Lung (tissue), 12 donors: ENCODE results near the gene TAS2R1. TPM values are rescaled to one million over a fixed set of nuclear protein-coding genes. Genes with fewer than 3 reads are reported as not detected.

Source experiments
- ATAC-seq: fragments of 200-7000 bp; cut with Tn5 transposase; one replicate; pipeline ENCODE4 v1.9.1; 2020; ENCODE audit warnings: moderate number of reproducible peaks; ENCODE audit not compliant: insufficient read depth, low FRiP score
- DNase-seq, 3 donors: peaks; one replicate each; pipeline ENCODE4 v3.0.0-alpha.2; 2013 to 2017
- H3K27ac ChIP-seq, 2 donors: one replicate each; pipeline ENCODE4 v1.5.1; 2013; ENCODE audit warnings: mild to moderate bottlenecking in 2 of 2, moderate library complexity in 2 of 2, control low read depth in 1 of 2, inconsistent platforms in 1 of 2, low read depth in 1 of 2, low read length in 1 of 2
- H3K27me3 ChIP-seq, 3 donors: one replicate each; pipeline ENCODE4 v1.5.1; 2013; ENCODE audit warnings: low read length in 2 of 3; ENCODE audit not compliant: control insufficient read depth in 3 of 3, insufficient read depth in 3 of 3
- H3K36me3 ChIP-seq, 4 donors: one replicate each; pipeline ENCODE4 v1.5.1; 2013; ENCODE audit warnings: low read length in 4 of 4, mild to moderate bottlenecking in 1 of 4, moderate library complexity in 1 of 4; ENCODE audit not compliant: control insufficient read depth in 4 of 4, insufficient read depth in 4 of 4
- H3K4me1 ChIP-seq, 5 donors: one replicate each; pipeline ENCODE4 v1.5.1; 2013; ENCODE audit warnings: low read length in 5 of 5, mild to moderate bottlenecking in 2 of 5, moderate library complexity in 1 of 5; ENCODE audit not compliant: control insufficient read depth in 5 of 5, insufficient read depth in 5 of 5
- H3K4me3 ChIP-seq: one replicate; pipeline ENCODE4 v1.5.1; 2013; ENCODE audit warnings: mild to moderate bottlenecking, control low read depth, moderate library complexity
- H3K9ac ChIP-seq, 2 donors: one replicate each; pipeline ENCODE4 v1.5.1; 2013; ENCODE audit warnings: low read length in 2 of 2, control low read depth in 1 of 2; ENCODE audit not compliant: insufficient read depth in 1 of 2
- H3K9me3 ChIP-seq, 4 donors: one replicate each; pipeline ENCODE4 v1.5.1; 2013; ENCODE audit warnings: low read length in 3 of 4, mild to moderate bottlenecking in 1 of 4, moderate library complexity in 1 of 4; ENCODE audit not compliant: control insufficient read depth in 4 of 4, insufficient read depth in 3 of 4
- WGBS, 2 donors: extraction: QIAGEN DNeasy Blood & Tissue Kit; methylation state at CpG; one replicate each; pipeline ENCODE4 v1.1.7; 2013; 5-methylcytosine and 5-hydroxymethylcytosine counted together
- polyA plus RNA-seq, 2 donors: library from polyadenylated mRNA; stranded (reverse); fragments of 200-250 nt; gene quantifications; one replicate each; pipeline ENCODE4 v1.2.1, GENCODE V29; 2013
- total RNA-seq, 2 donors: library from RNA; depleted of rRNA in 1 of 2; stranded (reverse); fragments of >200 nt in 1 of 2; gene quantifications; one replicate each; pipeline ENCODE4 v1.2.1, GENCODE V29; 2014 to 2021
- TF ChIP-seq, protein P1 (sequence below): IDR thresholded peaks from 2 replicates; pipeline ENCODE4 v1.5.1; 2012; ENCODE audit warnings: mild to moderate bottlenecking; ENCODE audit errors: control extremely low read depth, extremely low read depth
- donor health status: control.
- donor health status: control.
- donor health status: Bipolar disorder and iron deficiency.
- donor health status: healthy.
- donor health status: DM: yes; HTN: yes; CAD: no.

The TAS2R1 gene
- total and polyA plus RNA-seq, 4 donors, result 0.85 TPM; not detected in 3

DNA sequence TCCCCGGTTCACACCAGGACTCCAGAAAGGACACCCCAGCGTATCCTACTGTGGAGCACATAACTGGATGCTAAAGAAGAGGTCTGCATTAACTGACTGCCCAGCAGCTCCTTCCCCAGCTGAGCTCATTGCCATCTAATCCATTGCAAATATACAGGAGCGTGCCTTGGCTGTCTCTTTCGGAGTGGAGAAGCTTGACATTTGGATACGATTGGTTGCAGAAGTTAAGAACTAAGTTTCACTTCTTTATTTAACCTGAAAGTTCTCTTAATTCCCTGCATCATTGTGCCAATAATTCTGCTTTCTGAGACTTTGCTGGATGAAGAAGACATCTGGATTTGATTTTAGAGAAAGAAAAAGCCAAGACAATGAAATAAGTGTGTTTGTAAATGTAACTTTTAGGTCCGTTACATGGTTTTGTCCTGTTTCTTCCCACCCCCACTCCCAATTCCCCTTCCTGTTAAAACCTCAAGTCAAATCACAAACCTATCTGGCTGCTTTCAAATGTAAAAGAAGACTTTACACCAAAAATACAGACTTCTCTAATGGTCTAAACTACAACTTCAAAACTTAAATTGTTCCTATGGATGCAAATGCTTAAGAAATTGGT lies 33.9 kb downstream of the TAS2R1 start:
- DNase-seq (no peak), ATAC-seq (no peak)
- Histone ChIP-seq H3K36me3 (no peaks in the 10 kb centered on the region), H3K4me3 (no peak overlapping the region), H3K27ac (no peak overlapping the region), H3K9me3 (peaks cover 0 to 3% (median 0%) of the 10 kb centered on the region in 4 donors), H3K4me1 (no peaks in the 10 kb centered on the region), H3K27me3 (no peaks in the 10 kb centered on the region), H3K9ac (no peak overlapping the region)
- 38 to 54% methylated on average over 6 of the region's 6 CpGs for WGBS, 2 donors
- TF ChIP-seq, protein P1, sequence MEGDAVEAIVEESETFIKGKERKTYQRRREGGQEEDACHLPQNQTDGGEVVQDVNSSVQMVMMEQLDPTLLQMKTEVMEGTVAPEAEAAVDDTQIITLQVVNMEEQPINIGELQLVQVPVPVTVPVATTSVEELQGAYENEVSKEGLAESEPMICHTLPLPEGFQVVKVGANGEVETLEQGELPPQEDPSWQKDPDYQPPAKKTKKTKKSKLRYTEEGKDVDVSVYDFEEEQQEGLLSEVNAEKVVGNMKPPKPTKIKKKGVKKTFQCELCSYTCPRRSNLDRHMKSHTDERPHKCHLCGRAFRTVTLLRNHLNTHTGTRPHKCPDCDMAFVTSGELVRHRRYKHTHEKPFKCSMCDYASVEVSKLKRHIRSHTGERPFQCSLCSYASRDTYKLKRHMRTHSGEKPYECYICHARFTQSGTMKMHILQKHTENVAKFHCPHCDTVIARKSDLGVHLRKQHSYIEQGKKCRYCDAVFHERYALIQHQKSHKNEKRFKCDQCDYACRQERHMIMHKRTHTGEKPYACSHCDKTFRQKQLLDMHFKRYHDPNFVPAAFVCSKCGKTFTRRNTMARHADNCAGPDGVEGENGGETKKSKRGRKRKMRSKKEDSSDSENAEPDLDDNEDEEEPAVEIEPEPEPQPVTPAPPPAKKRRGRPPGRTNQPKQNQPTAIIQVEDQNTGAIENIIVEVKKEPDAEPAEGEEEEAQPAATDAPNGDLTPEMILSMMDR, result no peak

DNA sequence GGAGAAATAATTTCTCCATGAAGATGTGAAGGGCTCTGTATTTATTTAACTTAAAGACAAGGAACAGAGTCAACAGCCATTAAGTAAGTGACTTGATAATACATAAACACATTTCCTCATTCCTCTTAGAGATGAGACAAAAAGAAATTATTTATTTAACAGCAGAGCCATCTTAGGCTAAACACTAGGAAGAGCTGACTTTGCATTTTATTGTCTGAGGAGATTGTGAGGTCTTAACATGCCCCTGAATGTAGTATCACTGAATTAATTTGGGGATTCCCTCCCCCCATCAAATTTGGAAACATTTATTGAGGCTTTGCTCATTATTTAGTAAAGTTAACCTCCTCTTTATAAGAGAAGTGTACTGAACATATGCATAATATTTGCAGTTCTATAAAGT lies 35.2 kb downstream of the TAS2R1 start:
- Histone ChIP-seq H3K9me3 (peaks cover 0 to 3% (median 0%) of the 10 kb centered on the region in 4 donors), H3K27me3 (no peaks in the 10 kb centered on the region), H3K36me3 (no peaks in the 10 kb centered on the region), H3K4me1 (no peaks in the 10 kb centered on the region), H3K9ac (no peak overlapping the region), H3K27ac (no peak overlapping the region), H3K4me3 (no peak overlapping the region)
- no peak for ATAC-seq
- no peak for DNase-seq
- TF ChIP-seq, protein P1, result no peak

DNA sequence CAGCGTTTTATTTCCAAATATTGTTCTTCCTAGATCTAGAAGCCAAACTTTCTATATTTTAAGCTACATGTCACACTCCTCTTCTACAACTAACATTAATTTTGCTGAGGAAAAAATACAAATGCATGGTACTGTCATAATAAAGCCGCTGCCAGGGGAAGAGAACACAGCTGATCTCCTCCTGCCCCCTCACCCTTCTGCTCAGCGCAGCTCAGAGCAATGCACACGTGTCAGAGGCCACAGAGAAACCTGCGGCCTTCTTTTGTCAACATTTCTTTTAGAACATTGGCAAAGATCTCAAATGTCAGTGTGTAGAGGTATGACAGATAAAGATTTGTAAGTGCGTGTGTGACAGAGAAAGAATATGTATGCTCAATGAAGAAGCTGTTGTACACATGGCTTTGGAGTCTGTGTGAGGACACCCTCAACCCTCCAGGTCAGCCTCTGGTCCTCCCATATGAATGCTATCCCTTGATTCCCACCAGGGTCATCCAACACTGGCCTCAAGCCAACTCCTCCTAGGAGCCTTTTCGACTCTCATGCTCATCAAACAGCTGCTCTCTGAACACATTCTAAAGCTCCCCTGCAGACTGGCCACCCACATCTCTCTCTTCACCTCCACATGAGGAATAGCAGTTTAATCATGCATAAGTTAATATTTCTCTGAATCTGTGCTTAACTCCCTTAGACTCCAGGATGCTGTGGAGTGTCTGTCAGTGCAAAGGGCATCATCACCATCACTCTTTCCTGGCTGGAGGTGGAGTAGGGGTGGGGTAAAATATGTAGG lies 40.9 kb downstream of the TAS2R1 start:
- no peak overlapping the region for H3K4me3 ChIP-seq
- no peak overlapping the region for H3K9ac ChIP-seq
- no peaks in the 10 kb centered on the region for H3K36me3 ChIP-seq
- H3K27me3 ChIP-seq, result no peaks in the 10 kb centered on the region
- DNase-seq, result no peak
- H3K4me1 ChIP-seq, result no peaks in the 10 kb centered on the region
- no peak overlapping the region for H3K27ac ChIP-seq
- no peak for ATAC-seq
- peaks cover 0 to 3% (median 0%) of the 10 kb centered on the region in 4 donors for H3K9me3 ChIP-seq
- WGBS, 2 donors, result 80 to 84% methylated on average over 7 of the region's 7 CpGs
- TF ChIP-seq, protein P1, result no peak
